CD4-positive, alpha-beta memory T cell (primary cell): Measurements from ENCODE around the gene IFI27L1. TPM values are rescaled to one million over a fixed set of nuclear protein-coding genes. Genes with fewer than 3 reads are reported as not detected.
A peak's percentile ranks its signal among the peaks of the same experiment; 100 is the strongest.

Experiments
- CTCF ChIA-PET: fragments of 350-600 bp; sonication (Branson Sonifier 250); formaldehyde crosslinking; loops from one replicate; lab custom pipeline; 2021; ENCODE audit warnings: inconsistent platforms; ENCODE audit not compliant: partially characterized antibody; lab: Charles Lee
- POLR2A ChIA-PET: fragments of 350-600 bp; sonication (Branson Sonifier 250); formaldehyde crosslinking; loops from one replicate; lab custom pipeline; 2021; ENCODE audit not compliant: partially characterized antibody; lab: Charles Lee
- DNase-seq, 5 donors: peaks; one replicate each; pipeline versions ENCODE4 v3.0.0 to v3.0.0-alpha.2; 2020 to 2022; ENCODE audit warnings: mixed read lengths in 1 of 5
- H3K27ac ChIP-seq: one replicate; pipeline ENCODE4 v1.7.0; 2013; ENCODE audit warnings: low read depth, low read length
- H3K27me3 ChIP-seq: 2 replicates; pipeline ENCODE4 v1.7.0; 2013; ENCODE audit warnings: mild to moderate bottlenecking, low read length, moderate library complexity; ENCODE audit not compliant: insufficient read depth
- H3K36me3 ChIP-seq: 2 replicates; pipeline ENCODE4 v1.7.0; 2013; ENCODE audit warnings: mild to moderate bottlenecking, low read length, moderate library complexity; ENCODE audit not compliant: insufficient read depth
- H3K4me1 ChIP-seq: 2 replicates; pipeline ENCODE4 v1.7.0; 2013; ENCODE audit warnings: mild to moderate bottlenecking, low read length, moderate library complexity; ENCODE audit not compliant: insufficient read depth
- H3K4me3 ChIP-seq, 2 donors: one replicate each; pipeline ENCODE4 v1.7.0; 2013; ENCODE audit warnings: low read length in 2 of 2, mild to moderate bottlenecking in 1 of 2
- H3K9me3 ChIP-seq, 2 donors: one replicate each; pipeline ENCODE4 v1.7.0; 2013; ENCODE audit warnings: low read length in 2 of 2, control low read depth in 1 of 2; ENCODE audit not compliant: control insufficient read depth in 1 of 2
- H3K27ac Mint-ChIP-seq, 7 donors: one replicate each; pipeline ENCODE4 v1.8.0; 2020 to 2021; ENCODE audit warnings: mixed read lengths in 7 of 7, mild to moderate bottlenecking in 6 of 7, inconsistent platforms in 3 of 7, moderate library complexity in 3 of 7
- H3K27me3 Mint-ChIP-seq, 2 donors: one replicate each; pipeline ENCODE4 v1.8.0; 2020 to 2021; ENCODE audit warnings: mixed read lengths in 2 of 2
- H3K36me3 Mint-ChIP-seq, 2 donors: one replicate each; pipeline ENCODE4 v1.8.0; 2020 to 2021; ENCODE audit warnings: mixed read lengths in 2 of 2, inconsistent platforms in 1 of 2, mild to moderate bottlenecking in 1 of 2
- H3K4me1 Mint-ChIP-seq, 4 donors: one replicate each; pipeline ENCODE4 v1.8.0; 2020 to 2021; ENCODE audit warnings: mixed read lengths in 4 of 4, mild to moderate bottlenecking in 1 of 4
- H3K4me3 Mint-ChIP-seq, 8 donors: one replicate each; pipeline ENCODE4 v1.8.0; 2020 to 2021; ENCODE audit warnings: mixed read lengths in 8 of 8, mild to moderate bottlenecking in 7 of 8, moderate library complexity in 6 of 8, inconsistent platforms in 3 of 8
- H3K9me3 Mint-ChIP-seq, 8 donors: one replicate each; pipeline ENCODE4 v1.8.0; 2020 to 2021; ENCODE audit warnings: mixed read lengths in 8 of 8, mild to moderate bottlenecking in 5 of 8, inconsistent platforms in 3 of 8, moderate library complexity in 1 of 8
- intact Hi-C: fragments of 100-400 bp; cut with micrococcal nuclease; formaldehyde crosslinking; loops from one replicate; pipeline ENCODE4 v1.15.1; 2023
- polyA plus RNA-seq, 2 donors: library from polyadenylated mRNA; unstranded; fragments of 300-500 nt; fragmentation: Illumina TruSeq; gene quantifications; one replicate each; pipeline ENCODE4 v1.2.3, GENCODE V29; 2021
- total RNA-seq, 2 experiments: library from RNA; stranded (reverse); gene quantifications; one replicate each; pipeline ENCODE4 v1.2.3, GENCODE V29; 2021

Gene IFI27L1
- total and polyA plus RNA-seq, 4 experiments from 2014 or later: 6.3 to 8.5 (median 7.7) TPM

GRCh38 chr14:94077111-94077821 is 3.8 kb upstream of the IFI27L1 start:
- peaks cover 74% of the 10 kb centered on the region for H3K4me1 ChIP-seq
- DNase-seq: no peak
- peaks cover 62 to 70% of the 10 kb centered on the region in 2 donors for H3K36me3 Mint-ChIP-seq
- peaks cover 45 to 84% (median 62%) of the 10 kb centered on the region in 4 donors for H3K4me1 Mint-ChIP-seq
- no peaks in the 10 kb centered on the region for H3K27me3 ChIP-seq
- POLR2A ChIA-PET: no interaction called here
- H3K27me3 Mint-ChIP-seq: no peaks in the 10 kb centered on the region
- peak overlapping the region in 3 of 7 donors; percentile 38 to 73 (median 50) for H3K27ac Mint-ChIP-seq
- H3K9me3 ChIP-seq: peaks cover 0 to 5% of the 10 kb centered on the region in 2 donors
- H3K27ac ChIP-seq: no peak overlapping the region
- peak overlapping the region; percentile 12 to 92 for H3K4me3 ChIP-seq
- intact Hi-C loops: no loop called here
- peaks cover 29% of the 10 kb centered on the region for H3K36me3 ChIP-seq
- peaks cover 5 to 22% (median 13%) of the 10 kb centered on the region in 8 donors for H3K9me3 Mint-ChIP-seq
- CTCF ChIA-PET: no interaction called here
- peak overlapping the region; percentile 99 to 100 (median 99) for H3K4me3 Mint-ChIP-seq

DNA sequence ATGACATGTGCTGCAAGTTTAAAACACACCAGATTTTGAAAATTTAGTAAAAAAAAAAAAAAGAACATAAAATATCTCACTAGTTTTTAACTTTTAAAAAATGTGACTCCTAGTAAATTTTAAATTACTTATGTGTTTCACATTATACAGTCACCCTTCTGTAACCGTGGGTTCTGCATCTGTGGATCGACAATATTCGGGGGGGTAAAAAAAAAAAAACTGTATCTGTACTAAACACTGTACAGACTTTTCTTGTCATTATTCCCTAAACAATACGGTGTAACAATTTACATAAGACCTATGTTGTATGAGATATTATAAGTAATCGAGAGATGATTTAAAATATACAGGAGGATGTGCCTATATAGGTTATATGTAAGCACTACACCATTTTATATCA is 3.3 kb upstream of the IFI27L1 start:
- peak overlapping the region; percentile 99 to 100 (median 99) for H3K4me3 Mint-ChIP-seq
- H3K4me1 Mint-ChIP-seq: peaks cover 46 to 87% (median 61%) of the 10 kb centered on the region in 4 donors
- H3K27ac Mint-ChIP-seq: peak overlapping the region in 2 of 7 donors; percentile 83 to 98
- Histone ChIP-seq H3K4me3 (peak overlapping the region; percentile 92 to 98), H3K9me3 (peaks cover 0 to 5% of the 10 kb centered on the region in 2 donors), H3K4me1 (peaks cover 72% of the 10 kb centered on the region), H3K27ac (no peak overlapping the region), H3K27me3 (no peaks in the 10 kb centered on the region), H3K36me3 (peaks cover 29% of the 10 kb centered on the region)
- peaks cover 59 to 69% of the 10 kb centered on the region in 2 donors for H3K36me3 Mint-ChIP-seq
- intact Hi-C loops: no loop called here
- DNase-seq: no peak
- peaks cover 4 to 20% (median 13%) of the 10 kb centered on the region in 8 donors for H3K9me3 Mint-ChIP-seq
- POLR2A ChIA-PET: no interaction called here
- CTCF ChIA-PET: interaction anchor here (4.9 kb wide), 1 partner anchor 42 kb away, joined by 29 read pairs; no protein-coding TSS in a partner anchor
- no peaks in the 10 kb centered on the region for H3K27me3 Mint-ChIP-seq

DNA sequence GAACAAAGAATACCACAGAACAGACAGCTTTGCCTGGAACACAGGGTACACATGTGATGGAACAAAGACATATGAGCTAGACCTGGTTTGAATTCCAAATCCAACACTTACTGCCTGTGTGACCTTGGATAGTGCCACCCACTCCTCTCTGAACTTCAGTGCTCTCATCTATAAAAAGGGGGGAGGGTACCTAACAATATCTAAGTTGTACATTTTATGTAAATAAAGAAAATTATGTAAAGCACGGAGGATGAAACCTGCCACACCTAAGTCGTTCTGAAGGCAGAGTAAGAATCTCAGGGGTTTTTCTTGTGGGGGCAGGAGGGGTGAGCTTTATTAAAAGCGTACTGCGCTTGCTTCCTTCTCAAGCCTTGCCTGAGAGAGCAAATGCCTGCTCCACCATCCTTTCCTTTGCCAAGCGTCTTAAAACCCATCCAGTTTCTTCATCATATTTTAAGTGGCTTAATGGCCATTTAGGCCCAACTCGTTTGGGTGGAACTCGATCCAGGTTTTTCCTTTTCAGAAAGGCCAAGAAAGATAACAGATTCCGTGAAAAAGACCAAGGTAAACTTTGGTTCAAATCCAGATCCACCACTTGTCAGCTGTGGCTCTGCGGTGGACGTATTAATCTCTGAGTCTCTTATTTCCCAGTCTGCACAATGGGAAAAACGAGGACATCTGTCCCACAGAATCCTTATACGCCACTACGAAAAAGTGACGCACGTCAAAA is 1.1 kb upstream of the IFI27L1 start:
- ChIA-PET CTCF (interaction anchor here (1.0 to 4.9 kb wide), 8 partner anchors 27 to 128 kb away, joined by 3 to 29 read pairs (median 6); partner anchors contain the start of gene IFI27L2), POLR2A (interaction anchor here (0.7 to 2.7 kb wide), 17 partner anchors 11 to 115 kb away, joined by 3 to 17 read pairs (median 4); partner anchors contain the start of genes IFI27L2, OTUB2 and PPP4R4)
- H3K4me1 ChIP-seq: peaks cover 57% of the 10 kb centered on the region

DNA sequence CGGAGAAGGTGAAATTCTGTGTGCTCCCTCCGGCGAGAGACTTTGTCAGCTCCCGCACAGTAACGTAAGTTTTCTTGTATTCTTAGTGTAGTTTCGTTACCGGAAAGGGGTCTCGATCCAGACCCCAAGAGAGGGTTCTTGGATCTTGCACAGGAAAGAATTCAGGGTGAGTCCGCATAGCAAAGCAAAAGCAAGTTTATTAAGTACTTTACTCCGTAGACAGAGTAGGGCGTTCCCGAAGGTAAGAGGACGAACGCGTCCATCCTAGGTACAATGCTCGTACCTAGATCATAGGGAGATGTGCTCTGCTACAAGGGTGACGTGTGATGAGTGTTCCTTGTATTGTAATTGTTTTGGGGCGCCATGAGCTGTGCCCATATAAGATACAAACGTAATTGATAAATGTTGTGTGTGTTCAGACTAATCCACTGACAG is 293 bp downstream of the IFI27L1 start:
- Histone ChIP-seq H3K27me3 (no peaks in the 10 kb centered on the region), H3K4me3 (peak overlapping the region; percentile 92 to 98), H3K27ac (peak overlapping the region; percentile 86), H3K9me3 (no peaks in the 10 kb centered on the region), H3K4me1 (peaks cover 44% of the 10 kb centered on the region), H3K36me3 (peaks cover 22% of the 10 kb centered on the region)
- ChIA-PET CTCF (interaction anchor here (0.7 to 4.9 kb wide), 9 partner anchors 11 to 142 kb away, joined by 3 to 29 read pairs (median 4); partner anchors contain the start of gene IFI27L2), POLR2A (interaction anchor here (0.7 to 2.7 kb wide), 23 partner anchors 10 to 142 kb away, joined by 3 to 17 read pairs (median 5); partner anchors contain the start of genes IFI27L2 and OTUB2)
- Mint-ChIP-seq H3K4me1 (peaks cover 34 to 64% (median 42%) of the 10 kb centered on the region in 4 donors), H3K36me3 (peaks cover 30 to 44% of the 10 kb centered on the region in 2 donors), H3K27ac (peak overlapping the region; percentile 95 to 100 (median 99)), H3K4me3 (peak overlapping the region; percentile 99 to 100 (median 99)), H3K27me3 (no peaks in the 10 kb centered on the region), H3K9me3 (no peaks in the 10 kb centered on the region)
- intact Hi-C loops: loop anchor here (1.0 to 2.0 kb wide), 5 partner anchors 48 to 111 kb away; partner anchors contain the start of genes IFI27L2 and OTUB2
- no peak for DNase-seq

More for the DNA sequence above, 1.1 kb upstream of the IFI27L1 start:
- Histone ChIP-seq H3K27me3 (no peaks in the 10 kb centered on the region), H3K36me3 (peaks cover 22% of the 10 kb centered on the region), H3K27ac (peak overlapping the region; percentile 86), H3K4me3 (peak overlapping the region; percentile 92 to 98), H3K9me3 (no peaks in the 10 kb centered on the region)
- Mint-ChIP-seq H3K36me3 (peaks cover 44 to 56% of the 10 kb centered on the region in 2 donors), H3K4me3 (peak overlapping the region; percentile 99 to 100 (median 99)), H3K9me3 (peaks cover 0 to 11% (median 5%) of the 10 kb centered on the region in 8 donors), H3K4me1 (peaks cover 42 to 78% (median 52%) of the 10 kb centered on the region in 4 donors), H3K27ac (peak overlapping the region; percentile 98 to 100 (median 99)), H3K27me3 (no peaks in the 10 kb centered on the region)
- DNase-seq: peak in 4 of 5 donors; percentile 15 to 46 (median 31)
- intact Hi-C loops: loop anchor here (2.0 kb wide), 4 partner anchors 53 to 109 kb away; partner anchors contain the start of gene OTUB2

- Histone ChIP-seq H3K36me3 (no peaks in the 10 kb centered on the region), H3K4me1 (no peaks in the 10 kb centered on the region), H3K9me3 (no peaks in the 10 kb centered on the region), H3K27me3 (no peaks in the 10 kb centered on the region), H3K27ac (no peak overlapping the region), H3K4me3 (no peak overlapping the region)
- ChIA-PET CTCF (no interaction called here), POLR2A (no interaction called here)
- Mint-ChIP-seq H3K36me3 (no peaks in the 10 kb centered on the region), H3K27ac (no peak overlapping the region), H3K4me3 (no peak overlapping the region), H3K9me3 (no peaks in the 10 kb centered on the region), H3K4me1 (peaks cover 0 to 1% (median under 1%) of the 10 kb centered on the region in 4 donors), H3K27me3 (no peaks in the 10 kb centered on the region)
- intact Hi-C loops: no loop called here
- no peak for DNase-seq
Measured at GRCh38 chr14:94087891-94088290, 6.8 kb downstream of the IFI27L1 start.

DNA sequence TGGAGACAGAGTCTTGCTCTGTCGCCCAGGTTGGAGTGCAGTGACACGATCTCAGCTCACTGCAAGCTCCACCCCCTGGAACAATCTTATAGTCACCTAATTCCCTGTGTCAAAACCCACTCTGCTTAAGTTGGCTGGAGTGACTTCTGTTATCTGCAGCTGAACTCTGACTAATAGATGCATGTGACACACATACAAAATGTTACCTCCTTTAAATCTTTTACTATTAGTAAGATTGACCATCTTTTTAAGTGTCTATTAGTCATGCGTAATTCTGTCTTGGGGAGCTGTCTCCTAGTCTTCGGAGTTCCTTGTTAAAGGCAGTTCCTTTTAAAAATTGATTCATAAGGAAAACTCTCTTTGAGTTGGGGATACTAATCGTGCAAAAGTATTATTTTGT is 7.4 kb downstream of the IFI27L1 start:
- Histone ChIP-seq H3K4me1 (no peaks in the 10 kb centered on the region), H3K27me3 (no peaks in the 10 kb centered on the region), H3K4me3 (no peak overlapping the region), H3K36me3 (no peaks in the 10 kb centered on the region), H3K27ac (no peak overlapping the region), H3K9me3 (no peaks in the 10 kb centered on the region)
- intact Hi-C loops: no loop called here
- H3K36me3 Mint-ChIP-seq: no peaks in the 10 kb centered on the region
- no peaks in the 10 kb centered on the region for H3K27me3 Mint-ChIP-seq
- H3K4me3 Mint-ChIP-seq: no peak overlapping the region
- no peak for DNase-seq
- no peaks in the 10 kb centered on the region for H3K4me1 Mint-ChIP-seq
- no peaks in the 10 kb centered on the region for H3K9me3 Mint-ChIP-seq
- no peak overlapping the region for H3K27ac Mint-ChIP-seq
- POLR2A ChIA-PET: no interaction called here
- CTCF ChIA-PET: no interaction called here
